Sigmoid colon (tissue), 4 donors: ENCODE data around the gene LSMEM2.

Source experiments
- CTCF ChIP-seq, 4 experiments: fragments of 450-650 bp in 3 of 4; fragments of 200-600 bp in 1 of 4; IDR thresholded peaks; one replicate each; pipeline ENCODE4 v1.5.1; 2016 to 2019; ENCODE audit warnings: antibody characterized with exemption in 4 of 4, mild to moderate bottlenecking in 3 of 4, moderate library complexity in 2 of 4
- EP300 ChIP-seq, 4 donors: sonication (generic); formaldehyde crosslinking; IDR thresholded peaks; one replicate each; pipeline ENCODE4 v1.6.1; 2017; ENCODE audit warnings: antibody characterized with exemption in 4 of 4
- POLR2A ChIP-seq, 2 donors: fragments of 450-650 bp; IDR thresholded peaks; one replicate each; pipeline ENCODE4 v1.6.1; 2016; ENCODE audit warnings: antibody characterized with exemption in 2 of 2, mild to moderate bottlenecking in 2 of 2, moderate library complexity in 2 of 2
- POLR2AphosphoS5 ChIP-seq, 4 donors: sonication (generic); formaldehyde crosslinking; IDR thresholded peaks; one replicate each; pipeline ENCODE4 v1.6.1; 2017; ENCODE audit warnings: antibody characterized with exemption in 4 of 4

GRCh38 chr3:50276762-50277101, 2.2 kb upstream of the LSMEM2 start:
- TF ChIP-seq CTCF (IDR thresholded peaks at IDR 0.05) = no peak
- TF ChIP-seq POLR2A (IDR thresholded peaks at IDR 0.05) = no peak
- TF ChIP-seq EP300 (IDR thresholded peaks at IDR 0.05) = no peak
- TF ChIP-seq POLR2AphosphoS5 (IDR thresholded peaks at IDR 0.05) = no peak
